Measurements from ENCODE around the gene SPRTN. TPM values are rescaled to one million over a fixed set of nuclear protein-coding genes. Genes with fewer than 3 reads are reported as not detected.

Gene SPRTN
- total RNA-seq, 1 donor: 17.2 TPM

- DNase-seq (ENCODE audit: low read depth): no peak
- TF ChIP-seq, protein P1, sequence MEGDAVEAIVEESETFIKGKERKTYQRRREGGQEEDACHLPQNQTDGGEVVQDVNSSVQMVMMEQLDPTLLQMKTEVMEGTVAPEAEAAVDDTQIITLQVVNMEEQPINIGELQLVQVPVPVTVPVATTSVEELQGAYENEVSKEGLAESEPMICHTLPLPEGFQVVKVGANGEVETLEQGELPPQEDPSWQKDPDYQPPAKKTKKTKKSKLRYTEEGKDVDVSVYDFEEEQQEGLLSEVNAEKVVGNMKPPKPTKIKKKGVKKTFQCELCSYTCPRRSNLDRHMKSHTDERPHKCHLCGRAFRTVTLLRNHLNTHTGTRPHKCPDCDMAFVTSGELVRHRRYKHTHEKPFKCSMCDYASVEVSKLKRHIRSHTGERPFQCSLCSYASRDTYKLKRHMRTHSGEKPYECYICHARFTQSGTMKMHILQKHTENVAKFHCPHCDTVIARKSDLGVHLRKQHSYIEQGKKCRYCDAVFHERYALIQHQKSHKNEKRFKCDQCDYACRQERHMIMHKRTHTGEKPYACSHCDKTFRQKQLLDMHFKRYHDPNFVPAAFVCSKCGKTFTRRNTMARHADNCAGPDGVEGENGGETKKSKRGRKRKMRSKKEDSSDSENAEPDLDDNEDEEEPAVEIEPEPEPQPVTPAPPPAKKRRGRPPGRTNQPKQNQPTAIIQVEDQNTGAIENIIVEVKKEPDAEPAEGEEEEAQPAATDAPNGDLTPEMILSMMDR (IDR thresholded peaks at IDR 0.05; ENCODE audit: insufficient read depth, low read length): peak; percentile 7
- no peak overlapping the region for H3K4me3 ChIP-seq (ENCODE audit: low read depth, low read length)
Observed at GRCh38 chr1:231322880-231323530, 15.1 kb upstream of the SPRTN start.

- no peak overlapping the region for H3K4me3 ChIP-seq (ENCODE audit: low read depth, low read length)
- DNase-seq (ENCODE audit: low read depth): no peak
- TF ChIP-seq, protein P1 (IDR thresholded peaks at IDR 0.05; ENCODE audit: insufficient read depth, low read length): no peak
Observed at GRCh38 chr1:231324660-231325059, 13.4 kb upstream of the SPRTN start.

- DNase-seq (ENCODE audit: low read depth): no peak
- no peak overlapping the region for H3K4me3 ChIP-seq (ENCODE audit: low read depth, low read length)
- TF ChIP-seq, protein P1 (IDR thresholded peaks at IDR 0.05; ENCODE audit: insufficient read depth, low read length): no peak
Observed at GRCh38 chr1:231326248-231326647, 11.8 kb upstream of the SPRTN start.

DNA sequence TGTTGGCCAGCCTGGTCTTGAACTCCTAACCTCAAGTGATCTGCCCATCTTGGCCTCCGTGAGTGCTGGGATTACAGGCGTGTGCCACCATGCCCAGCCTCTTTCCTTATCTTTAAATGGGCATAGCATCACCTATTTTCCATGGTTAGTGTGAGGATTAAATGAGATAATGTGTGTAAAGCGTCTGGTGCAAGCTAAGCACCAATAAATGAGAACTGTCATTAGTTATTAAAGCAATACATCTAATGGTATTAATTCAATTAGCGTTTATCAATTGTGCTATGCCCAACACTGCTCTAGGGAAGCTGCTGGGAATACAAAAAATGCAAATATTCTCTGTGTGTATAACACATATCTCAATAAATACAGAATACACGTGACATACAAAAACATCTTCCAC, 10.5 kb upstream of the SPRTN start:
- TF ChIP-seq, protein P1 (IDR thresholded peaks at IDR 0.05; ENCODE audit: insufficient read depth, low read length): no peak
- DNase-seq (ENCODE audit: low read depth): no peak
- no peak overlapping the region for H3K4me3 ChIP-seq (ENCODE audit: low read depth, low read length)

DNA sequence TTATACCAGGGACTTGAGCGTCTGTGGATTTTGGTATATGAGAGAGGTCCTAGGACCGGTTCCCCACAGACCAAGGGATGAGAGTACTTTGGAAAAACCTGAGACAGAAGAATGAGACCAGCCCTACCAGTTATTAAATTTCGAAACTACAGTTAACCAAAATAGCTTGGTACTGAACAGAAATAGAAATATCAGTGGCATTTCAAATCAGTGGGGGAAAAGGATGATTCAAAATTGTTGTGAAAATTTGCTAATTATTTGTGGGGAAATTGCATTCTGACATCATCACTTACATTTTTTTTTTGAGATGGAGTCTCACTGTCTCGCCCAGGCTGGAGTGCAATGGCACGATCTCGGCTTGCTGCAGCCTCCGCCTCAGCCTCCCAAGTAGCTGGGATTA, 8.6 kb upstream of the SPRTN start:
- no peak overlapping the region for H3K4me3 ChIP-seq (ENCODE audit: low read depth, low read length)
- TF ChIP-seq, protein P1 (IDR thresholded peaks at IDR 0.05; ENCODE audit: insufficient read depth, low read length): no peak
- no peak for DNase-seq (ENCODE audit: low read depth)

DNA sequence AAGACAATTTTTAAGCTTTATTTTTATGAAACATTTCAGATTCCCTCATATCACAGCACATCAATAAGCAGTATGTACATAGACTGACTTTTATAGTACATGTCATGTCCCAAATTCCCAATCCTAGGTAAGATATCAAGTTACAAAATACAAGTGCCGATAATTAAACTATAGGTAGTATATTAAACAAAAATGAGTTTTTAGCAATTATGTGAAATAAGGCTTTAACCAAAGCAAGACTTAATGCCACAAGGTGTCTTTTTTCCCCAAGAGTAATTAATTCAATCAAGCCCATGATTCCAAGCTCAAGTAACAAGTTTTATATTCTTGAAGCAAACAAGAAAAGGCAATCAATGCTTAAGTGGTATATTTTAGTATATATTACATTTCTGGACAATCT, 5.3 kb upstream of the SPRTN start:
- TF ChIP-seq, protein P1 (IDR thresholded peaks at IDR 0.05; ENCODE audit: insufficient read depth, low read length): no peak
- DNase-seq (ENCODE audit: low read depth): no peak
- H3K4me3 ChIP-seq (ENCODE audit: low read depth, low read length): no peak overlapping the region

Measured in fibroblast of the aortic adventitia (primary cell).